ENCODE results near the gene SUFU.

SUFU gene

DNA sequence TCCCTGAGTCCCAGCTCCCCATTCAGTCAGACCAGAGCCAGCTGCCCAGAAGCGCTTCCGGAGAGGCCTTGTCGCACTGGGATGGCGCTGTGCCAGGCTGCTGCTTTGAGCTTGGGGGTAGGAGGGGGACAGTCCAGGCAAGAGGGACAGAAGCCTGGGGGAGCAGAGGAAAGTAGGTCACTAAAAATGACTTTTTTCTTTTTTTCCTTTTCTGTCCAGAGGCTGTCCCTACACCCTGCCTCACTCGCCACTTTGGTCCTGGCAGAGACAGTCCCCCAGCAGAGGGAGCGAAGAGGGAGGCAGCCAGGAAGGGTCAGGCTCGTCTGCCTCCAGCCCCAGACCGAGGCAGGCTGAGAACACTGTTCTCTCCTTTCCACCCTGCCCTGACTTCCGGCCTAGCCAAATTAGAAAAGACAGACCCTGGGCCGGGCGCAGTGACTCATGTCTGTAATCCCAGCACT is 124.7 kb downstream of the SUFU start:
- no peak overlapping the region for H3K4me3 ChIP-seq (IDR thresholded peaks at IDR 0.05; ENCODE audit: insufficient read depth, low read depth, low read length)
- TF ChIP-seq, protein P1, sequence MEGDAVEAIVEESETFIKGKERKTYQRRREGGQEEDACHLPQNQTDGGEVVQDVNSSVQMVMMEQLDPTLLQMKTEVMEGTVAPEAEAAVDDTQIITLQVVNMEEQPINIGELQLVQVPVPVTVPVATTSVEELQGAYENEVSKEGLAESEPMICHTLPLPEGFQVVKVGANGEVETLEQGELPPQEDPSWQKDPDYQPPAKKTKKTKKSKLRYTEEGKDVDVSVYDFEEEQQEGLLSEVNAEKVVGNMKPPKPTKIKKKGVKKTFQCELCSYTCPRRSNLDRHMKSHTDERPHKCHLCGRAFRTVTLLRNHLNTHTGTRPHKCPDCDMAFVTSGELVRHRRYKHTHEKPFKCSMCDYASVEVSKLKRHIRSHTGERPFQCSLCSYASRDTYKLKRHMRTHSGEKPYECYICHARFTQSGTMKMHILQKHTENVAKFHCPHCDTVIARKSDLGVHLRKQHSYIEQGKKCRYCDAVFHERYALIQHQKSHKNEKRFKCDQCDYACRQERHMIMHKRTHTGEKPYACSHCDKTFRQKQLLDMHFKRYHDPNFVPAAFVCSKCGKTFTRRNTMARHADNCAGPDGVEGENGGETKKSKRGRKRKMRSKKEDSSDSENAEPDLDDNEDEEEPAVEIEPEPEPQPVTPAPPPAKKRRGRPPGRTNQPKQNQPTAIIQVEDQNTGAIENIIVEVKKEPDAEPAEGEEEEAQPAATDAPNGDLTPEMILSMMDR (conservative IDR thresholded peaks at IDR 0.05; ENCODE audit: low read depth, low read length) = no peak

DNA sequence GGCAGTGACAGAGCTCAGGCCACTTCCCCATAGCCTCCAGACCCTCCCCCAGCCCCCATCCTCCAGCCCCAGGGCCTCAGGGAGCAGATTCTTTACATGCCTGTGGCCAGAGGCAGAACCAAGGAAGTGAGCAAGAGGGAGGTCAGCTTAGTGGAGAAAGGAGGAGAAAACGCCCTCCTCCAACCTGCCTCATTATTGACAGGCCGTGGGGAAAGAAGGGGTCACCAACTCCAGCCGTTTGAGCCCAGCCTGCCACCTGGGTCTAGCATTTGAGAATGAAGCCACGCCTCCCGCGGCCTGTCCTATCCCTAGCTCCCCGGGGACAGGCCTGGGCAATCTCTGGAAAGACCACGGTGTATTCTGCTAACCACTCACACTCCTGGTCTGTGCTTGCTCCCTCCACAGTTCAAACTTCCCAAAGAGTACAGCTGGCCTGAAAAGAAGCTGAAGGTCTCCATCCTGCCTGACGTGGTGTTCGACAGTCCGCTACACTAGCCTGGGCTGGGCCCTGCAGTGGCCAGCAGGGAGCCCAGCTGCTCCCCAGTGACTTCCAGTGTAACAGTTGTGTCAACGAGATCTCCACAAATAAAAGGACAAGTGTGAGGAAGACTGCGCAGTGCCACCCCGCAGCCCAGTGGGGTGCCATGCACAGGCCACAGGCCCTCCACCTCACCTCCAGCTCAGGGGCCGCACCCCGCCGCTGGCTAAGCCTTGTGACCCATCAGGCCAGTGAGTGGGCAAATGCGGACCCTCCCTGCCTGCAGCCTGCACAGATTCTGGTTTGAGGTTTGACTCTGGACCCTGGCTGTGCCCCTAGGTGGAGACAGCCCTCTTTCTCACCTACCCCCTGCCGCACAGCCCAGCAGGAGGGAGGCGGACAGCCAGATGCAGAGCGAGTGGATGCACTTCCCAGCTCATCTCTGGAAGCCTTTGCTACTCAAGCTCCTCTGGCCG is 126.2 kb downstream of the SUFU start:
- H2AFZ ChIP-seq (ENCODE audit: low read depth) = no peak overlapping the region
- H3K4me2 ChIP-seq = no peak overlapping the region
- TF ChIP-seq, protein P1 (conservative IDR thresholded peaks at IDR 0.05; ENCODE audit: low read depth, low read length) = no peak
- H3K36me3 ChIP-seq (ENCODE audit: insufficient read depth) = no peaks in the 10 kb centered on the region
- H3K79me2 ChIP-seq (ENCODE audit: insufficient read depth, low read depth) = no peaks in the 10 kb centered on the region
- no peaks in the 10 kb centered on the region for H3K27me3 ChIP-seq (ENCODE audit: insufficient read depth, low read depth)
- no peaks in the 10 kb centered on the region for H3K4me1 ChIP-seq (ENCODE audit: low read depth, poor library complexity, severe bottlenecking)
- no peak overlapping the region for H3K27ac ChIP-seq
- H3K4me3 ChIP-seq (IDR thresholded peaks at IDR 0.05; ENCODE audit: insufficient read depth, low read depth, low read length) = no peak overlapping the region
- no peaks in the 10 kb centered on the region for H4K20me1 ChIP-seq (ENCODE audit: insufficient read depth)
- no peak overlapping the region for H3K9ac ChIP-seq

More for the DNA sequence above, 124.7 kb downstream of the SUFU start:
- no peaks in the 10 kb centered on the region for H3K4me1 ChIP-seq (ENCODE audit: low read depth, poor library complexity, severe bottlenecking)
- H3K4me2 ChIP-seq = no peak overlapping the region
- no peaks in the 10 kb centered on the region for H3K27me3 ChIP-seq (ENCODE audit: insufficient read depth, low read depth)
- H2AFZ ChIP-seq (ENCODE audit: low read depth) = no peak overlapping the region
- H3K79me2 ChIP-seq (ENCODE audit: insufficient read depth, low read depth) = no peaks in the 10 kb centered on the region
- H4K20me1 ChIP-seq (ENCODE audit: insufficient read depth) = no peaks in the 10 kb centered on the region
- H3K36me3 ChIP-seq (ENCODE audit: insufficient read depth) = no peaks in the 10 kb centered on the region
- H3K9ac ChIP-seq = no peak overlapping the region
- no peak overlapping the region for H3K27ac ChIP-seq

DNA sequence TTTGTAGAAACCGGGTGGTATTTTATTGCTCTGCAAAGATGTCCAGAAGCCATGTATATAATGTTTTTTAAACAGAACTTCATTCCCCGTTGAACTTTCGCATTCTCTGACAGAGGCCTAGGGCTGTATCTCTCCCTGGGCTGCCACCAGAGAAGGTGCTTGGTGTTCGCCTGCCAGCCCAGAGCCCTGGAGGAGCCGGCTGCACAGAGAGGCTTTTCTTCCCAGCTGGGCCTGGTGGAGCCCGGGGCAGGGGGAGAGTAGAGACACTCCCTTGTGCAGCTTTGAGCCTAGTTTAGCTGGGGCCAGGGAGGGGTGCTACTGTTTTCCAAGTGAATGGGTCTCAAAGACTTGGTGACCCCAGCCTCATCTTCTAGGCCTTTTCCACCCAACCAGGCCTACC is 126.9 kb downstream of the SUFU start:
- no peak overlapping the region for H2AFZ ChIP-seq (ENCODE audit: low read depth)
- TF ChIP-seq, protein P1 (conservative IDR thresholded peaks at IDR 0.05; ENCODE audit: low read depth, low read length) = no peak
- no peaks in the 10 kb centered on the region for H4K20me1 ChIP-seq (ENCODE audit: insufficient read depth)
- H3K79me2 ChIP-seq (ENCODE audit: insufficient read depth, low read depth) = no peaks in the 10 kb centered on the region
- no peaks in the 10 kb centered on the region for H3K36me3 ChIP-seq (ENCODE audit: insufficient read depth)
- H3K9ac ChIP-seq = no peak overlapping the region
- no peaks in the 10 kb centered on the region for H3K4me1 ChIP-seq (ENCODE audit: low read depth, poor library complexity, severe bottlenecking)
- H3K4me2 ChIP-seq = no peak overlapping the region
- no peak overlapping the region for H3K4me3 ChIP-seq (IDR thresholded peaks at IDR 0.05; ENCODE audit: insufficient read depth, low read depth, low read length)
- no peaks in the 10 kb centered on the region for H3K27me3 ChIP-seq (ENCODE audit: insufficient read depth, low read depth)
- no peak overlapping the region for H3K27ac ChIP-seq

DNA sequence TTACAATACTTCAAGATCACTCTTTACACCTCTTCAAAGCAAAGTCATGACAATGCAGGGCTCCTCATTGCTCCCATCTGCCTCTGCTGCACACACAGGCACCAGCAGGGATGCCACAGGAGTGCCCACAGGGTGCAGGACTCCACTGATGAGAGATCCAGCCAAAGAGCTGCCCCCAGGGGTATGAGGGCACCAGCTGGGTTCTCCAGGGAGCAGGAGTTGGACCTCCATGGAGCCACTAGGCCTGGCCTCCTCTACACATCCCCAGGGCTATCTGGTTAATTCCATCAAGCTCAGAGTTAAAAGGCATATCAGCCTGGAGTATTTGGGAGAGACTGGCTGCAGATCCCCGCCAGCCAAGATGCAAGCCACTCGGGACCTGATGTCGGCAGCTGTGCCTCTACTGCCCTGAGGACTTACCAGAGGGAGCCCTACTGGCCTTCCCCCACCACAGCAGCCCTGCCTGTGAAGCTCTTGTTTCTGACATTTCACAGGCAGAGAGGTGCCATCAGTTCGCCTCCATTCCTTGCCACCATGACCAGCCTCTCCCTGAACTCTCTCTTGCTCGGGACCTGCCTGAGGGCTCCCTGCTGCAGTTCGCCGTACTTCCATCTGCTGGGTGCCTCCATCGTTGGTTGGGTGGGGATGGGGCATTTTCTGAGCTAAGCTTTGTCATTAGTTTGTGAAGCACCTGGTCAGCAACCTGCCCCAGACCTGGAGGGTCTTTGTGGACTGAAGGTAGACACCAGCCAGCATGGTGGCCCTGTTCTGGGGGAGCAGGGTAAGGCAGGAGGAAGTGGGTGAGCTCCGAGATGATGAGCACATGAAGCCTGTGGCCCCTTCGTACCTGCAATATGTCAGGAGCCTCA is 128.0 kb downstream of the SUFU start:
- H3K4me2 ChIP-seq = no peak overlapping the region
- TF ChIP-seq, protein P1 (conservative IDR thresholded peaks at IDR 0.05; ENCODE audit: low read depth, low read length) = no peak
- H3K27me3 ChIP-seq (ENCODE audit: insufficient read depth, low read depth) = no peaks in the 10 kb centered on the region
- H3K9ac ChIP-seq = no peak overlapping the region
- H3K4me1 ChIP-seq (ENCODE audit: low read depth, poor library complexity, severe bottlenecking) = no peaks in the 10 kb centered on the region
- no peaks in the 10 kb centered on the region for H4K20me1 ChIP-seq (ENCODE audit: insufficient read depth)
- no peaks in the 10 kb centered on the region for H3K36me3 ChIP-seq (ENCODE audit: insufficient read depth)
- no peak overlapping the region for H3K4me3 ChIP-seq (IDR thresholded peaks at IDR 0.05; ENCODE audit: insufficient read depth, low read depth, low read length)
- H2AFZ ChIP-seq (ENCODE audit: low read depth) = no peak overlapping the region
- no peak overlapping the region for H3K27ac ChIP-seq
- no peaks in the 10 kb centered on the region for H3K79me2 ChIP-seq (ENCODE audit: insufficient read depth, low read depth)
